IMR-90 (cell line): ENCODE data around the gene FNIP1.
"Not testable (repeated sequence)": the region's sequence is repeated elsewhere in the genome, so short reads cannot be mapped to it uniquely, and the experiment has no call there.

Experiments
- CEBPB ChIP-seq: IDR thresholded peaks from 2 replicates; pipeline ENCODE4 v1.6.1; 2012; ENCODE audit warnings: low read depth, low read length, improper control_type of control experiment
- CTCF ChIP-seq: conservative IDR thresholded peaks from 2 replicates; pipeline ENCODE4 v1.5.1; 2012; ENCODE audit warnings: mild to moderate bottlenecking, low read depth, low read length, improper control_type of control experiment
- FOS ChIP-seq: fragments of 150-350 bp; IDR thresholded peaks from 2 replicates; pipeline ENCODE4 v1.6.1; 2016; ENCODE audit warnings: low read depth, low read length
- MAZ ChIP-seq: IDR thresholded peaks from 2 replicates; pipeline ENCODE4 v1.6.1; 2012; ENCODE audit warnings: low read depth, mild to moderate bottlenecking, low read length, improper control_type of control experiment, moderate library complexity, borderline replicate concordance
- MXI1 ChIP-seq: IDR thresholded peaks from 2 replicates; pipeline ENCODE4 v1.6.1; 2012; ENCODE audit warnings: low read depth, mild to moderate bottlenecking, low read length, moderate library complexity, borderline replicate concordance
- NFE2L2 ChIP-seq: fragments of 150-350 bp; IDR thresholded peaks from 2 replicates; pipeline ENCODE4 v1.6.1; 2016; ENCODE audit warnings: low read depth, mild to moderate bottlenecking, low read length
- POLR2A ChIP-seq: IDR thresholded peaks from 2 replicates; pipeline ENCODE4 v1.6.1; 2012; ENCODE audit warnings: mild to moderate bottlenecking, low read depth, low read length
- RAD21 ChIP-seq: IDR thresholded peaks from 2 replicates; pipeline ENCODE4 v1.6.1; 2012; ENCODE audit warnings: low read length, improper control_type of control experiment
- USF2 ChIP-seq: fragments of 150-350 bp; IDR thresholded peaks from 2 replicates; pipeline ENCODE4 v1.6.1; 2017; ENCODE audit warnings: mild to moderate bottlenecking, antibody characterized with exemption, low read length, low read depth

DNA sequence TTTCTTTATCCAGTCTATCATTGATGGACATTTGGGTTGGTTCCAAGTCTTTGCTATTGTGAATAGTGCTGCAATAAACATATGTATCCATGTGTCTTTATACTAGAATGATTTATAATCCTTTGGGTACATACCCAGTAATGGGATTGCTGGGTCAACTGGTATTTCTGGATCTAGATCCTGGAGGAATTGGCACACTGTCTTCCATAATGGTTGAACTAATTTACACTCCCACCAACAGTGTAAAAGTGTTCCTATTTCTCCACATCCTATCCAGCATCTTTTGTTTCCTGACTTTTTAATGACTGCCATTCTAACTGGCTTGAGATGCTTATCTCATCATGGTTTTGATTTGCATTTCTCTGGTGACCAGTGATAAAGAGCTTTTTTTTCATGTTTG, 72.7 kb downstream of the FNIP1 start:
- not testable (repeated sequence) for TF ChIP-seq MXI1, USF2, CTCF, NFE2L2, POLR2A, CEBPB, FOS, RAD21, MAZ
